Dermis blood vessel endothelial cell (primary cell): ENCODE results near the gene TET3. TPM values are rescaled to one million over a fixed set of nuclear protein-coding genes. Genes with fewer than 3 reads are reported as not detected.
A peak's percentile ranks its signal among the peaks of the same experiment; 100 is the strongest.
"Not testable (repeated sequence)": the region's sequence is repeated elsewhere in the genome, so short reads cannot be mapped to it uniquely, and the experiment has no call there.

Source experiments
- DNase-seq: peaks from one replicate; pipeline ENCODE4 v3.0.0; 2010
- total RNA-seq: library from RNA; depleted of rRNA; stranded (reverse); fragments of >200 nt; gene quantifications from 2 replicates; pipeline ENCODE4 v1.2.3, GENCODE V29; 2014

Gene TET3
- total RNA-seq = 7.0 and 8.7 TPM in 2 replicates

DNA sequence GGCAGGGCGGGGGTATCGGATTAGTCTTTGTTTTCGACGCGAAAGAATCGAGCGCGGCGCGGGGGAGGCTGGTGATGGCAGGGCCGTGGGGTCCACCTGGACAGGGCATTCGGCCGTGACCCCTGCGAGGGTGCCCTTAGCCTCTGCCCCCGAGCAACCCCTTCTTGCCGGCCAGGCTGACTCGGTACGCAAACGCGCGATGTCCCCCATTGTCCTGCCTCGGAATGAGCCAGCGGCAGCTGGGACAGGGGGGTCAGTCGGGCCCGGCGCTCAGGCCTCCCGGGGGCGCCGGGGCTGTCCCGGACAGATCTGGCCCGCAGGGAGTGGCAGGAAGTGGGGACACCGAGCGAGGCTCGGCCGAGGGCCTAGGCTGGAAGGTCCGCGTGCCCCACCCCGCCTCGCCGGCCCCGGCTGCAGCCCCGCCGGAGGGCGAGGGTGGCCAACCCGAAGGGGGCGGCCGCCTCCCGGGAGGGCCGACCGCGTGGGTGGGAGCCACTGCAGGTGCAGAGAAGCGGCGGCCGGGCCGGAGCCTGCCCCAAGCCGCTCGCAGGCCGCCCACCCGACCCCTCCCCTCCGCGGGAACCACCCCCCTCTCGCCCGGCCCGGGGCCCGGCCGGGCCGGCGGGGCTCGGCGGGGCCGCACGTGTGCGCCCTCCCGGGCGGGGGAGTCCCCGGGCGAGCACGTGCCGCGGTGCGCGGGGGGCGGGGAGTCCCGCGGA lies at the start of gene TET3:
Gene TET3, plus strand, starts transcription at position 708 of the 719 bp plus-strand sequence. CDS start 1,494 bp downstream, outside the sequence.
- DNase-seq = peak; percentile 59

- DNase-seq = peak; percentile 41
Observed at GRCh38 chr2:73935641-73936040, 49.1 kb upstream of the TET3 start.

GRCh38 chr2:73937103-73937885 lies 47.4 kb upstream of the TET3 start:
- no peak for DNase-seq

DNA sequence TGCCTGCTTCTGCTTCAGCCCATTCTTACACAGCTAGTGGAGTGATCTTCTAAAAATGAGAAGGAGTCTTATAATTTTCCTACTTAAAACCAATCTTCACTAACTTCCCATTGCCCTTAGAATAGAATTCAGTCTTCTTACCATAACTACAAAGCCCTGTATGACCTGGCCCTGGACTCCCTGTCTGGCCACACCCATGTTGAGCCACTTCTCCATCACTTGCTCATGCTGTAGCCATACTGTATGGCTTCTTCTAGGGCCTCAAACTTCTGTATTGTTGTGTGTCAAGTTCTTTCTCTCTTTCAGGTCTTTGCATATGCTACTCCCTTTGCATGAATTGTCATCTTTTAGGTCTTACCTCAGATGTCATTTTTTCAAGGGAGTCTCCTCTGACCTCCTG lies 46.8 kb upstream of the TET3 start:
- no peak for DNase-seq

- no peak for DNase-seq
Observed at GRCh38 chr2:73938718-73939352, 45.9 kb upstream of the TET3 start.

- DNase-seq = peak; percentile 8
Observed at GRCh38 chr2:73939419-73939818, 45.3 kb upstream of the TET3 start.

- not testable (repeated sequence) for DNase-seq
Observed at GRCh38 chr2:73940066-73940465, 44.6 kb upstream of the TET3 start.

GRCh38 chr2:73942664-73943063 lies 42.0 kb upstream of the TET3 start:
- no peak for DNase-seq

DNA sequence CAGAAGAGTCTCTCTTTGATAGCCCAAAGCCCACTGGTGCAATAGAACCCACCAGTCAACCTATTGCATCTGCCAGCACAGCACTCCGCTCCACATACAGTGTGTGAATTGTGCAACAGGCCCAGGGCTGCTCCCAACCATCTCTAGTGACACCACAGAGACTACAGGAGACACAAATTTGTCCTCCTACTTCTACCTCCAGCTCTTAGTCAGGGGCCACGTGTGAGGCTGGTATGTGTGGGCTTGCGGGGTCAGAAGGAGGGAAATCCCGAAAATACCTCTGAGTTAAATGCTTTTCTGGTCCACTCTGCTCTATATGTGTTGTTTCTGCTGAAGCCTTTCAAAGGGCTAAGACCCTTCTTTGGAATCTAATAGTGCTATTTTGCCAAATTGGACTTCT lies 40.0 kb upstream of the TET3 start:
- DNase-seq = no peak

DNA sequence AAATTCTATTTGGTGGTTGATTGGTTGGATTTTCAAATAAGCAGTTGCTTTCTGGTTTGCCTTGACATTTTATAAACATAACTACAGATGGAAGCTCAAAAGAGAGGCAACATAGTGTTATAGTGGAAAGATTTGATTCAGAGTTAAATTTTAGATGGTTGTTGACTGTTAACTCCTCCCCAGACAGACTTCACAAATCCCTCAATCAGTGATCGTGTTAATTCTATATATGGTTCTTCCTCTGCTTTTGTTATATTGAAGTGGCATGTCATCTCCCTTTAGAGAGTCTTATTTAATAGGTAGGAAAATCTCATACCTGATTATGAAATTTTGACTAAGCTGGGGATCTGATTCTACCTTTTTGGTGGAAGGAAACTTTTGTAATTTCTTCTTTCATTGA lies 38.5 kb upstream of the TET3 start:
- no peak for DNase-seq

GRCh38 chr2:73946666-73947065 lies 38.0 kb upstream of the TET3 start:
- DNase-seq = no peak

DNA sequence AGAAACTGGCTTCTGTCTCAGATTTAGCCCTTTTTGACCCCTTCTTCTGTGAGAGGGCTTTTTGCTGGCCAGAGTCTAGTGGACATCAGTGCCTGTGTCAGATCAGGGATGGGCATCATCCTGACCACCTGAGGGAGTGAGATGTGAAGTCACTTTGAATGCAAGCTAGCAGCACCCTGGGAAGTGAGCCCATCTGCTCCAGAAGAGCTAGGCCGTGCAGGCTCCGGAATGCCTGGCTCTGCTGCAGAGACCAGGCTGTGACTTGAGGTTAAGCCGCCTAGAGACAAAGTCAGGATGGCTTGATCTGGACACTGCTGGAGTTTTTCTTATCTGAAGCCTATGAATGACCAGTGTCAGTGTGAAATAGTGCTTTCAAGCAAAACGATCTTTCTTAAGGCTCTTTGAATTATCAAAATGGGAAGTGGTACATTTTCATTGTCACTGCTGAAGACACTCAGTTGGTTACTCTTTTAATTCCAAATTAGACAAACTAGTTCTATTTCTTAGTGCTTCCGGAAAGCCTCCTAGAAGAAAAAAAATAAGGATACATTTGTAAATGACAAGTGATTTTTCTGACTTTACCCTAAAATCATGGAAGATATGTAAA lies 37.2 kb upstream of the TET3 start:
- DNase-seq = no peak

DNA sequence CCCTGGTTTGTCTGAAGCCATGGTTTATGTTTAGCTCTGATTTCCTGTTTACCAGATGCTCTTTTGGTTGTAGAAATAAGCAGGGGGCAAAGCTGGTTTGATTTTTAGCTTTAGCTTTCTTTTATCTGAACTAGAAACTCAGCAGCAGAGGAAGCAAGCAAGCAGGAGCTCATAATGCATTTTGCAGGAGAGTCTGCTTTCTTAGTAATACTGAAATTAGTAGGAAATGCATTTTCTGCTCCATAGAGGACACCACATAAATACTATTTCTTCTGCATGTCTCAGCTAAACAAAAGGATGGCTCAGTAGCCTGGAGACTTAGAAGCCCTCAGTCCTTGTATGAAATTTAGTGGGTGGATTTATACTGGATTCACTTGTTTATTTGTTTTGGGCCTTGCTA lies 34.9 kb upstream of the TET3 start:
- DNase-seq = no peak

GRCh38 chr2:73952499-73953446 lies 31.9 kb upstream of the TET3 start:
- DNase-seq = peak; percentile 40

GRCh38 chr2:73956218-73956865 lies 28.4 kb upstream of the TET3 start:
- DNase-seq = no peak

DNA sequence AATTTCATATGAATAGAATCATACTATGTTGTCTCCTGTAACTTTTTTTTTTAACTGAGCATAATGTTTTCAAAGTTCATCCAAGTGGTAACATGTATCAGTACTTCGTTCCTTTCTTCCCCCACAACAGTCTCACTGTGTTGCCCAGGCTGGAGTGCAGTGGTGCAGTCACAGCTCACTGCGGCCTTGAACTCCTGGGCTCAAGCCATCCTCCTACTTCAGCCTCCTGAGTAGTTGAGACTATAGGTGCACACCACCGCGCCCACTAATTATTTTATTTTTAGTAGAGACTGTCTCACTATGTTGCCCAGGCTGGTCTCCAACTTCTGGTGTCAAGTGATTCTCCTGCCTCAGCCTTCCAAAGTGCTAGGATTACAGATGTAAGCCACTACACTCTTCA lies 23.4 kb upstream of the TET3 start:
- DNase-seq = no peak

DNA sequence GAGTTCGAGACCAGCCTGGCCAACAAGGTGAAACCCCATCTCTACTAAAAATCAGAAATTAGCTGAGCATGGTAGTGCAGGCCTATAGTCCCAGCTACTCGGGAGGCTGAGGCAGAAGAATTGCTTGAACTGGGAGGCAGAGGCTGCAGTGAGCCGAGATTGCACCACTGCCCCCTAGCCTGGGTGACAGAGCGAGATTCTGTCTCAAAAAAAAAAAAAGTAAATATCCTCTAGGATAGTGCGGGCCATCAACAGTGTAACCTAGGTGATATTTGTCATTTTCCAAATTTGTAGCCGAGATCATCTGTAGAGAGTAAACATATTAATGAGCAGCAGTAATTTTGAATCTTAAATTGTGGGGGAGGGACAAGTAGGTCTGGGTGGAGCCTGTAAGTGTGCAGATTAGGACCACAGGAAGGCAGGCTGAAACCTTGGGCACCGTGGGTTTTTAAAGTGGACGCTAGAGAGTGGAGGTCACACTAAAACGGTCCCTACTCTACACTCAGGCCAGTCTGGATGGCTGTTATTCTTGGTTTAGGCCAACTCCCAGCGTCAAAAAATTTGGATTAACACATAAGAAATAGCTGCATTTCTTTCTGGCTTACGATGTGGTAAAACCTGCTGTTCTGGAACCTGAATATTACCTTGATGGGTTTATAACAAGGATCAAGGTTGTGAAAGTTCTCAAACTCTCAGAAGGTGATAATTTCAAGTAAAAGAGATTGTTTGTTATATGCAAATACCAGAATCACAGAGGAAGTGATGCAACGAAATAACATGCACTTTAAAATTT lies 22.7 kb upstream of the TET3 start:
- no peak for DNase-seq

- DNase-seq = no peak
Observed at GRCh38 chr2:73962798-73963197, 21.9 kb upstream of the TET3 start.

- no peak for DNase-seq
Observed at GRCh38 chr2:73963385-73964120, 21.2 kb upstream of the TET3 start.

GRCh38 chr2:73964223-73964622 lies 20.5 kb upstream of the TET3 start:
- DNase-seq = no peak
